Measurements from ENCODE around the gene KIFC3.

KIFC3 gene

DNA sequence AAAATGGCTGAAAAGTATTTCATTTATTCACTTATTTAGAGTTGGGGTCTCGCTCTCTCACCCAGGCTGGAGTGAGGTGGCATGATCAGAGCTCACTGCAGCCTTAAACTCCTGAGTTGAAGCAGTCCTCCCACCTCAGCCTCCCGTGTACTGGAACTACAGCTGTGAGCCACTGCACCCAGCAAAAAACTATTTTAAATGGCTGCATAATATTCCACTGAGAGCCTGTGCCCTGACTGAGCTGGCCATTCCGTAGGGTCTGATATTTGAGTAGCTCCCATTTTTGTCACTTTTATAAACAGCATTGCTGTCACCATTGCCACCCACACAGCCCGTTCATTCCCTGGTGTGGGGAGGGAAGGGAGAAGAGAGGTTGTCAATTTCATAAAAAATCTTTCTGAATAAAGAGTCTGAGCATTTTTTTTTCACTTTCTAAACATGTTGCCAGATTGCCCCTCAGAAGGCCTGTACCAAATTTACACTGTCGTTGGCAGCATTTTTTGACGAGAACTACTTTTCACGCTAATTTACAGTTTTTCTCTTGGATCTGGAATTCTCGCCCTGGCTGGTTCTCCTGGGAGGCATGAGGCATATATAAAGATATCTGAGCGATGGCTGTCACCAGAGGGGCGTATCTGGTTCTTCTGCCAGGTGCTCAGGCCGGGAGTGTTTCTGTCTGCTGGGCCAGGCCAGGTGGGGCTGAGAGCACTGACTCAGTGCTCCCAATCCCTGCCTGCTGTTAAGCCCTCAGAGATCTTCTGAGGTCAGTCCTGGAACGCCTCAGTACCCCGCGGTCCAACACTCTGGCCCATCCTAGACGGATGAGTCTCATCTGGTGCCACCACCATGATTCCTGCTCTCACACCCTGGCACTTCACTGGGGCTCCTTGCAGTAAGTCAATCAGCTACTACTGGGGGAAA, 7.2 kb upstream of the KIFC3 start:
- H3K27ac ChIP-seq (ENCODE audit: low read length), result peak overlapping the region; percentile 88
- peaks cover 30% of the 10 kb centered on the region for H3K4me1 ChIP-seq (ENCODE audit: low read length)
- no peaks in the 10 kb centered on the region for H3K9me2 ChIP-seq (replicated peaks; ENCODE audit: insufficient read depth, low read length)
- H2AFZ ChIP-seq (ENCODE audit: low read length), result peak overlapping the region; percentile 64
- H3F3A ChIP-seq (ENCODE audit: insufficient read depth, low read length), result peaks cover 20% of the 10 kb centered on the region
- H3K36me3 ChIP-seq (replicated peaks; ENCODE audit: insufficient read depth, low read length), result no peaks in the 10 kb centered on the region
- peak overlapping the region; percentile 81 for H3K4me2 ChIP-seq (ENCODE audit: low read depth, low read length)
- 0 out of 2 replicates have a peak overlapping the region, but pooled peaks have one; percentile 14 for H3K4me3 ChIP-seq (ENCODE audit: low read length)
- H3K79me2 ChIP-seq (ENCODE audit: low read length), result no peaks in the 10 kb centered on the region
- H3K27me3 ChIP-seq (replicated peaks; ENCODE audit: insufficient read depth, low read length), result no peaks in the 10 kb centered on the region
- TF ChIP-seq, protein P1, sequence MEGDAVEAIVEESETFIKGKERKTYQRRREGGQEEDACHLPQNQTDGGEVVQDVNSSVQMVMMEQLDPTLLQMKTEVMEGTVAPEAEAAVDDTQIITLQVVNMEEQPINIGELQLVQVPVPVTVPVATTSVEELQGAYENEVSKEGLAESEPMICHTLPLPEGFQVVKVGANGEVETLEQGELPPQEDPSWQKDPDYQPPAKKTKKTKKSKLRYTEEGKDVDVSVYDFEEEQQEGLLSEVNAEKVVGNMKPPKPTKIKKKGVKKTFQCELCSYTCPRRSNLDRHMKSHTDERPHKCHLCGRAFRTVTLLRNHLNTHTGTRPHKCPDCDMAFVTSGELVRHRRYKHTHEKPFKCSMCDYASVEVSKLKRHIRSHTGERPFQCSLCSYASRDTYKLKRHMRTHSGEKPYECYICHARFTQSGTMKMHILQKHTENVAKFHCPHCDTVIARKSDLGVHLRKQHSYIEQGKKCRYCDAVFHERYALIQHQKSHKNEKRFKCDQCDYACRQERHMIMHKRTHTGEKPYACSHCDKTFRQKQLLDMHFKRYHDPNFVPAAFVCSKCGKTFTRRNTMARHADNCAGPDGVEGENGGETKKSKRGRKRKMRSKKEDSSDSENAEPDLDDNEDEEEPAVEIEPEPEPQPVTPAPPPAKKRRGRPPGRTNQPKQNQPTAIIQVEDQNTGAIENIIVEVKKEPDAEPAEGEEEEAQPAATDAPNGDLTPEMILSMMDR (IDR thresholded peaks at IDR 0.05; ENCODE audit: low read length), result no peak
- TF ChIP-seq EZH2phosphoT487 (IDR thresholded peaks at IDR 0.05; ENCODE audit: low read length) (no peak), EZH2 (optimal IDR thresholded peaks at IDR 0.05; ENCODE audit: low read depth, low read length) (no peak)
- no peaks in the 10 kb centered on the region for H3K9me3 ChIP-seq (replicated peaks; ENCODE audit: insufficient read depth, low read length)
- no peaks in the 10 kb centered on the region for H4K20me1 ChIP-seq (ENCODE audit: insufficient read depth, low read length)
- peak overlapping the region; percentile 61 for H3K9ac ChIP-seq (ENCODE audit: low read length)
- peak; percentile 46 for DNase-seq

DNA sequence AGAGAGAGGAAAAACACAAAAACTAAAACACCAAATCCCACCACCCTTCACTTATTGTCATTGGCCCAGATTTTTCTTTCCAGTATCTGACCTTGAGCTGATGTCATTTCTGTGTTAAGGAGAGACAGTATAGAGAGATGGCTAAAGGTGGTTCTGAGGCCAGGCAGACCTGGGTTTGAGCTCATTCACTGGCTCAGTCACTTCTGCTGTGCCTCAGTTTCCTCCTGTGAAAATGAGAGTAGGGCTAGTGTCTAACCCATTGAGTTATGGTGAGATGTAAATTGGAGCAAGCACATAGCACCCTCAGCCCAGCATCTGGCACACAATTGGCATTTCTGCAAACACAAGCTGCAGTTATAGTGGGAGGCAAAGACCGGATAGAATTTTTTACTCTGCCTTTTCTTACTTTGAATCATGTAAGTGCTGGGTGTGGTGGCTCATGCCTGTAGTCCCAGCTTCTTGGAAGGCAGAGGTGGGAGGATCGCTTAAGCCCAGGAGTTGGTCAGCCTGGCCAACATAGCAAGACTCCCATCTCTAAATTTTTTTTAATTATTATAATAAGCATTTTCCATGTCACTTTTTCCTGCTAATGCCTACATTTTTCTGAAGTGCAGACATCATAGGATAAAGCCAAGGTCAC, 6.4 kb upstream of the KIFC3 start:
- DNase-seq, result no peak
- no peaks in the 10 kb centered on the region for H3K79me2 ChIP-seq (ENCODE audit: low read length)
- H3K9me3 ChIP-seq (replicated peaks; ENCODE audit: insufficient read depth, low read length), result no peaks in the 10 kb centered on the region
- no peak overlapping the region for H3K27ac ChIP-seq (ENCODE audit: low read length)
- H4K20me1 ChIP-seq (ENCODE audit: insufficient read depth, low read length), result no peaks in the 10 kb centered on the region
- no peaks in the 10 kb centered on the region for H3K27me3 ChIP-seq (replicated peaks; ENCODE audit: insufficient read depth, low read length)
- H3K4me1 ChIP-seq (ENCODE audit: low read length), result peaks cover 30% of the 10 kb centered on the region
- H3K4me2 ChIP-seq (ENCODE audit: low read depth, low read length), result peak overlapping the region; percentile 25
- no peaks in the 10 kb centered on the region for H3K9me2 ChIP-seq (replicated peaks; ENCODE audit: insufficient read depth, low read length)
- no peaks in the 10 kb centered on the region for H3K36me3 ChIP-seq (replicated peaks; ENCODE audit: insufficient read depth, low read length)
- H3K4me3 ChIP-seq (ENCODE audit: low read length), result peak overlapping the region; percentile 2; the same call in 1 of the 2 replicates
- peaks cover 20% of the 10 kb centered on the region for H3F3A ChIP-seq (ENCODE audit: insufficient read depth, low read length)
- H3K9ac ChIP-seq (ENCODE audit: low read length), result no peak overlapping the region
- H2AFZ ChIP-seq (ENCODE audit: low read length), result no peak overlapping the region
- TF ChIP-seq, protein P1 (IDR thresholded peaks at IDR 0.05; ENCODE audit: low read length), result no peak
- TF ChIP-seq EZH2phosphoT487 (IDR thresholded peaks at IDR 0.05; ENCODE audit: low read length) (no peak), EZH2 (optimal IDR thresholded peaks at IDR 0.05; ENCODE audit: low read depth, low read length) (no peak)

DNA sequence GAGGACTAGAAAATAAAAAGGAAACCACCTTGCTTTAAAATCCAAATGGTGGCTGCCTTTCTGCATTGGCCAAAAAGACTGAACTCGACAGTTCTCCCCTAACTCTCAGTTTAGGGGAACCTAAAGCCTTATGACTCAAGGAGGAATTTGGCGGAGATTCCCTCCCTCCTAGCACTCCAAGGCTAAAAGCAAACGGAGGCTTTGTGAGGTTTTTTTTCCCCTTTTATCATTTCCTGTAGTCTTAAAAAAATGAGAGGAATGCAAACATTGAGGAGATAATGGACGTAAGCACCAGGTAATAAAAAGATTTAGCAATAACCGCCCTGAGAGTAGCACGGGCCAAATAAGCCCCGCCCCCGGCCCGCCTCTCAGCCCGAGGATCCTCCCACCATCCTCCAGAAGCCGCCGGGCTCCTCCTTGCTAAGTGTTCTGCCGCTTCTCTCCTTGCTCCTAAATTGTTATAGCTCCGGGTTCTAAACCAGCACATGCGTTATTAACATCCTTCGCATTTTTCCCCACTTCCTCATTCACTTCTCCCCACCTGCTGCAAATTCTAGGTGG, 5.8 kb upstream of the KIFC3 start:
- Histone ChIP-seq H3K9me3 (replicated peaks; ENCODE audit: insufficient read depth, low read length) (no peaks in the 10 kb centered on the region), H2AFZ (ENCODE audit: low read length) (peak overlapping the region; percentile 56; the same call in 1 of the 2 replicates), H3F3A (ENCODE audit: insufficient read depth, low read length) (peaks cover 20% of the 10 kb centered on the region), H3K27ac (ENCODE audit: low read length) (no peak overlapping the region), H3K27me3 (replicated peaks; ENCODE audit: insufficient read depth, low read length) (no peaks in the 10 kb centered on the region), H3K9ac (ENCODE audit: low read length) (no peak overlapping the region), H3K4me3 (ENCODE audit: low read length) (peak overlapping the region; percentile 2; the same call in 1 of the 2 replicates), H3K79me2 (ENCODE audit: low read length) (no peaks in the 10 kb centered on the region), H3K4me1 (ENCODE audit: low read length) (peaks cover 30% of the 10 kb centered on the region), H3K4me2 (ENCODE audit: low read depth, low read length) (peak overlapping the region; percentile 25), H3K9me2 (replicated peaks; ENCODE audit: insufficient read depth, low read length) (no peaks in the 10 kb centered on the region), H4K20me1 (ENCODE audit: insufficient read depth, low read length) (no peaks in the 10 kb centered on the region), H3K36me3 (replicated peaks; ENCODE audit: insufficient read depth, low read length) (no peaks in the 10 kb centered on the region)
- no peak for TF ChIP-seq EZH2phosphoT487 (IDR thresholded peaks at IDR 0.05; ENCODE audit: low read length)
- TF ChIP-seq, protein P1 (IDR thresholded peaks at IDR 0.05; ENCODE audit: low read length), result no peak
- no peak for TF ChIP-seq EZH2 (optimal IDR thresholded peaks at IDR 0.05; ENCODE audit: low read depth, low read length)
- DNase-seq, result peak; percentile 84
